ENCODE measurements around the gene ARNT2. TPM values are rescaled to one million over a fixed set of nuclear protein-coding genes. Genes with fewer than 3 reads are reported as not detected.

ARNT2 gene
- total and polyA plus RNA-seq, 8 donors: 0.58 to 27.4 (median 1.6) TPM

DNA sequence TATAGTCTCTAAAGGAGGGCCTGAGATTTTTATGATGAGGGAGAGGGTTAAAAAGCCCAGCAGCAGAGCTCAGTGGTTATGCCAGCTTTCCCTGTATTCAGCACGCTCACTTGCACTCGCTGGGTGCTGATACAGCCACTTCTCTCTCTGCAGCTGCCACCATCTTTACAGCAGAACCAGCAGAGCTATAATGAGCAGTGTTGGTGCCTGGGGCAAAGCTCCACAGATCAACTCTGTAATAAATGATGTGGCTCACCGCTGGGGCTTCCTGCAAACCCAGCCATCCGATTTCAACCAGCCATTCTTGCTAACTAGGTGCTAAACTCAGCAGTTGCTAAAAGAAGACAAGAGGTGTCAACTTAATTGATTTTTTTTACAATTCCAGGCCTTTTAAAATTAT lies 48.0 kb downstream of the ARNT2 start:
- peaks cover 0 to 3% (median 0%) of the 10 kb centered on the region in 4 donors for H3K36me3 ChIP-seq
- WGBS, 5 donors: 88 to 96% (median 91%) methylated on average over 4 of the region's 4 CpGs
- intact Hi-C loops (cut with DNase I; ENCODE audit: low total_unique reads): loop anchor here (10.0 kb wide), 1 partner anchor 123 kb away; no protein-coding TSS in a partner anchor
- no peak for DNase-seq
- no peak overlapping the region for H3K27ac ChIP-seq
- H3K9me3 ChIP-seq: no peaks in the 10 kb centered on the region
- peaks cover 7 to 9% (median 7%) of the 10 kb centered on the region in 4 donors for H3K4me1 ChIP-seq
- H3K27me3 ChIP-seq: no peaks in the 10 kb centered on the region
- H3K4me3 ChIP-seq: no peak overlapping the region
- TF ChIP-seq POLR2AphosphoS5 (IDR thresholded peaks at IDR 0.05) (no peak), EP300 (IDR thresholded peaks at IDR 0.05) (no peak), POLR2A (IDR thresholded peaks at IDR 0.05) (no peak)

DNA sequence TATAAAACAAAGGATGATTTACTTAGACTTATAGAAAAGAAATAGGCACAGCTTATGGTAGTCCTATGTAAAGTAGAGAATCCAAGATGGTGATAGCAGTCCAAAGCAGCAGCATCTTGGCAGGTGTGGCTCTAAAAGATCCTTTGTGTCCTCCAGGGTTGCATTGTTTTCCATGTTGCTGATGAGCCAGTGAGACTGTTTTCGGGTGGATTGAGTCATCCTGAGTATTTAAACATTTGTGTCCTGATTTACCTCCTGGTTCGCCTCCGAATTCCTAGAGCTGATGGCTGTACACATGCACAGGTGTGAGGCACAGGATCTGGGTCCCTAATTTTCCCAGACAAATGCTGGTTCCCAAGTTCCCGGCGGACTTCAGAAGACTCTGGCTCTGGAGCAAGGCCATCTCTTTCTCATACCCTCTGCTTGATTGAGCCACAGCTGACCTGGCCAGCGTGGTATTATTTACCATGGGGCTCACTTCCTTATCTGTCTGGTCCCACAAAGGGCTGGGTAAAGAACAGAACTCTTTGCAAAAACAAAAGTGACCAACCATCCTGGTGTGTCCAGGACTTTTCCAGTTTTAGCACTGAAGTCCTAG lies 51.0 kb downstream of the ARNT2 start:
- intact Hi-C loops (cut with DNase I; ENCODE audit: low total_unique reads): loop anchor here (5.0 to 10.0 kb wide), 3 partner anchors 120 to 512 kb away; partner anchors contain the start of gene CEMIP
- no peak for TF ChIP-seq POLR2A (IDR thresholded peaks at IDR 0.05)
- no peak for TF ChIP-seq EP300 (IDR thresholded peaks at IDR 0.05)
- no peak for TF ChIP-seq POLR2AphosphoS5 (IDR thresholded peaks at IDR 0.05)
- TF ChIP-seq, protein P1, sequence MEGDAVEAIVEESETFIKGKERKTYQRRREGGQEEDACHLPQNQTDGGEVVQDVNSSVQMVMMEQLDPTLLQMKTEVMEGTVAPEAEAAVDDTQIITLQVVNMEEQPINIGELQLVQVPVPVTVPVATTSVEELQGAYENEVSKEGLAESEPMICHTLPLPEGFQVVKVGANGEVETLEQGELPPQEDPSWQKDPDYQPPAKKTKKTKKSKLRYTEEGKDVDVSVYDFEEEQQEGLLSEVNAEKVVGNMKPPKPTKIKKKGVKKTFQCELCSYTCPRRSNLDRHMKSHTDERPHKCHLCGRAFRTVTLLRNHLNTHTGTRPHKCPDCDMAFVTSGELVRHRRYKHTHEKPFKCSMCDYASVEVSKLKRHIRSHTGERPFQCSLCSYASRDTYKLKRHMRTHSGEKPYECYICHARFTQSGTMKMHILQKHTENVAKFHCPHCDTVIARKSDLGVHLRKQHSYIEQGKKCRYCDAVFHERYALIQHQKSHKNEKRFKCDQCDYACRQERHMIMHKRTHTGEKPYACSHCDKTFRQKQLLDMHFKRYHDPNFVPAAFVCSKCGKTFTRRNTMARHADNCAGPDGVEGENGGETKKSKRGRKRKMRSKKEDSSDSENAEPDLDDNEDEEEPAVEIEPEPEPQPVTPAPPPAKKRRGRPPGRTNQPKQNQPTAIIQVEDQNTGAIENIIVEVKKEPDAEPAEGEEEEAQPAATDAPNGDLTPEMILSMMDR (IDR thresholded peaks at IDR 0.05): no peak
- Histone ChIP-seq H3K4me3 (no peak overlapping the region), H3K9me3 (no peaks in the 10 kb centered on the region), H3K36me3 (peaks cover 0 to 3% (median 0%) of the 10 kb centered on the region in 4 donors), H3K4me1 (peaks cover 7 to 9% (median 7%) of the 10 kb centered on the region in 4 donors), H3K27me3 (no peaks in the 10 kb centered on the region), H3K27ac (no peak overlapping the region)
- no peak for DNase-seq
- 41 to 72% (median 61%) methylated on average over 6 of the region's 6 CpGs for WGBS, 5 donors

DNA sequence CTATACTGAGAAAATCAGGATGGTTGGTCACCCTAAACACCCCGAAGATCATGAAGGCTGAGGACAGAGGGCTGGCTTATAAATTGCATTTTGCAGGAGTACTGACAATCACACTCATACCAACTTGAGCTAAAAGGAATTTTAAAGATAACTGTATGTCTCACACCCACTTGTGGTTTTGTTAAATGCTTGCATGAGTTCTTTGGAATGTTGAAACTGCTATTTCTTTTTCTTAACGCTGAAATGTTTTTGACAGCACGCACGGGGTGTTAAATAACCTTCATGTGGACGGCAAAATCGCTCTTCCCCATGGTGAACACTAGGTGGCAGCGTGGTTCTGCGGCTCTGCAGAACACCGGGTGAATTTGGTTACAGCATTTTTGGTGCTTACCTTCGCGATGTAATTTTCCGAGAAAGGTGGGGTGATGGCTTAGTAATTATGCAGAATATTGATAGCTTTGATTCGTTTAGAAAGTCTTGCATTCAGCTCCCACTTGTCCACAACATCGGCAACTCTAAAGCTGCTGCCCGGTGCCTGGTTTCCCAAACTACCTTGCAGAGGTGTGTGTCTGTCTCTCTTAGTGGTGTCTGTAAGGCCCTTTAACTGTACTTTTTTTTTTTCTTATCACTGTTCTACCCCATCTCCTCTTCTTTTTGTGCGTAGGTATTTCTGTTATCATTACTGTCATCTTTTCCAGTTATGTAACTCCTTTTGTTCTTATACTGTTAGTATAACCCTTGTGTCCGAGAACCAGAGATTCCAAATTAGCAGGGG lies 51.7 kb downstream of the ARNT2 start:
- TF ChIP-seq, protein P1 (IDR thresholded peaks at IDR 0.05): peak in 5 of 7 experiments; percentile 82 to 88 (median 85)
- TF ChIP-seq POLR2A (IDR thresholded peaks at IDR 0.05) (no peak), EP300 (IDR thresholded peaks at IDR 0.05) (no peak), POLR2AphosphoS5 (IDR thresholded peaks at IDR 0.05) (peak in 1 of 3 donors; percentile 28)
- 17 to 22% (median 19%) methylated on average over 17 of the region's 17 CpGs for WGBS, 5 donors
- Histone ChIP-seq H3K27ac (no peak overlapping the region), H3K36me3 (peaks cover 0 to 3% (median 0%) of the 10 kb centered on the region in 4 donors), H3K4me3 (no peak overlapping the region), H3K9me3 (no peaks in the 10 kb centered on the region), H3K27me3 (no peaks in the 10 kb centered on the region), H3K4me1 (peaks cover under 1 to 9% (median 7%) of the 10 kb centered on the region in 4 donors)
- peak; percentile 56 to 90 for DNase-seq
- intact Hi-C loops (cut with DNase I; ENCODE audit: low total_unique reads): loop anchor here (5.0 to 10.0 kb wide), 3 partner anchors 119 to 511 kb away; partner anchors contain the start of gene CEMIP

DNA sequence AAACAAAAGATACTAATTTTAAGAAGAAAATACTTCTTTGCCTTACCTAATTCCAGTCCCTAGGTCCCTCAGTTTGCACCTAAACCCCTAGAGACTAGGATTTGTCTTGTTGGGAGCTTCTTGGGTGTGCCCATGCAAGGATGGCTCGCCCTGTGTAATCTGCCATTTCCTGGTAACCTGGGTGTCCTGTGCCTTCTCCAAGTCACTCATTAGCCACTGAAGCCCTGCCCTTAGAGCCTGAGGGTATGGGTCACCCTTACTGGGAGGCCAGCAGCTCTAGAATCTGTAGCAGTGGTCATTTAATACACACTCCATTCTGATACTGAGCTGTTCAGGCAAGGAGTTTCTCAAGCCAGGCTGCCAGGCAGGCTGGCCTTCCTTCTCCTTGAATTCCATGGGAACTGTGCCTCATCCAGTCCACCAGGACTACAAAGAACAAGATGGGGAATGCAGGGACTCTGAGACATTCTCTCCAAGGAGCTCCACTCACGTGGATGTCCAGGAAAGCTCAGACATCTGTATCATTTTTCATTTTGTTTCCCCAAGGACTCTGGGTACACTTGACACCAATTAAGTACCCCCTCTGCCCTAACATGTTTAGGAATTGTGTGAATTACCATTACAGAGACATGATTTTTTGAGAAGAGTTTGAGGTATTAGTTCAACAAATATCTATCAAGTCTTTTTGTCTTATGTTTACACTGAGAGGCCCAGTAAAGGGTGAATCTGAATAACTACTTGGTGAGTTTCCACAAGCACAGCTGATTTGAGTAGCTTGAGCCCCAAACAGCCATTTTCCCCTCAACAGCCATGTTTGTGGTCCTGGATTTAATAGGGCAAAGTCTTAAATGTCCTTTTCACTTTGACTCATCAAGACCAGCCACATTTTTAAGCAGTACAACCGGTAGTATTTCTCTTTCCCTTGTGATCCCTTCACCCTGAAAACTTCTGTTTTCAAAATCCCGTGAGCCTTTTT lies 52.6 kb downstream of the ARNT2 start:
- DNase-seq: peak in 1 of 2 donors; percentile 18
- peaks cover 0 to 3% (median 0%) of the 10 kb centered on the region in 4 donors for H3K36me3 ChIP-seq
- 48 to 66% (median 60%) methylated on average over 4 of the region's 4 CpGs for WGBS, 5 donors
- H3K4me1 ChIP-seq: peaks cover 0 to 9% (median 7%) of the 10 kb centered on the region in 4 donors
- no peak overlapping the region for H3K4me3 ChIP-seq
- H3K27ac ChIP-seq: no peak overlapping the region
- TF ChIP-seq, protein P1 (IDR thresholded peaks at IDR 0.05): no peak
- TF ChIP-seq POLR2A (IDR thresholded peaks at IDR 0.05) (no peak), EP300 (IDR thresholded peaks at IDR 0.05) (no peak), POLR2AphosphoS5 (IDR thresholded peaks at IDR 0.05) (no peak)
- H3K27me3 ChIP-seq: no peaks in the 10 kb centered on the region
- intact Hi-C loops (cut with DNase I; ENCODE audit: low total_unique reads): loop anchor here (5.0 to 10.0 kb wide), 3 partner anchors 118 to 510 kb away; partner anchors contain the start of gene CEMIP
- H3K9me3 ChIP-seq: no peaks in the 10 kb centered on the region
